ENCODE measurements around the gene LRRC7.

The LRRC7 gene

GRCh38 chr1:69755647-69756046 lies 187.9 kb downstream of the LRRC7 start:
- in situ Hi-C loops (cut with HindIII; ENCODE audit: low sequenced_read_pairs): no loop called here

- in situ Hi-C loops (cut with HindIII; ENCODE audit: low sequenced_read_pairs): no loop called here
These were observed 198.2 kb downstream of the LRRC7 start for GRCh38 chr1:69765951-69766350.

DNA sequence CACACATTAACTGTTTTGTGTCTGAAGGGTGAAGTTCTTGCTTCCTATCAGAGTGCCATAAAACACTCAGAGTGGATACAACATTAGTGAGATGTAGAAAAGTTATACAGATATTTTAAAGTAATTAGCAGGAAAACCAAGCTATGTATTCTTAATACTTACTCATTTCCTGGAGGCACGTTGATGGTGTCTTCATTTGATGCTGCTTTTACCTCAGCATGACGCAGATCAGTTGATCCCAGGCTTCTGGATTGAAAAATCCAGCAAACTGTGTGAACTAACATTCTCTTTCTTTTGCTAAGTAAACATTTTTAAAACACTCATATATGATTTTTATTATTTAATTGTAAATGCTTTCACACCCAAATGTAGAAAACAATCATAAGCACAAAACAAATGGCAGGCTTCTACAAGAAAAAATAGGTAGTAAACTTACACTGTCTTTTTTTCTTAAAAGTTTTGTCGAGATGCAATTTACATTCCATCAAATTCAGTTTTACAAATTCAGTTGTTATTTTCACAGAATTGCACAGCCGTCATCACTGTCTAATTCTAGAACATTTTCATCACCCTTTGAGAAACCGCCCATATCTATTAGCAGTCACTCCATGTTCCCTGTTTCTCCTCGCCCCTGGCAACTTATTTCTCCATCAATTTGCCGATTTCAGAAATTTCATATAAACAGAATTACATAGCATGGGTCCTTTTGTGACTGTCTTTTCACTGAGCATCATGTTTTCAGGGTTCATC lies 198.9 kb downstream of the LRRC7 start:
- in situ Hi-C loops (cut with HindIII; ENCODE audit: low sequenced_read_pairs): no loop called here

DNA sequence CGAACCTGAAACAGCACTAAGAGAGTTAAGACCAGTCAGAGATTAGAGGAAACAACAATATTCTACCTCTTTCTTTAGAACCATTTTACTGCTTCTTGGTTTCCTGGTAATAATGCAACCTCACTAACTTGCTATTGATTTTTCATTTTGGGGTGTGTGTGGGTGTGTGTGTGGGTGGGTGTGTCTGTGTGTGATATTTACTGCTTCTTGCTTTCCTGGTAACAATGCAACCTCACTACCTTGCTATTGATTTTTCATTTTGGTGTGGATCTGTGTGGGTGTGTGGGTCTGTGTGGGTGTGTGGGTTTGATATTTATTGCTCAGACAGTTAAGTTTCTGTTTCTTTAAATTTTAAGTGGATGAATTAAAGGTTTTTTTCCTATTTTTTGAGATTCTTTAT lies 208.8 kb downstream of the LRRC7 start:
- in situ Hi-C loops (cut with HindIII; ENCODE audit: low sequenced_read_pairs): no loop called here

DNA sequence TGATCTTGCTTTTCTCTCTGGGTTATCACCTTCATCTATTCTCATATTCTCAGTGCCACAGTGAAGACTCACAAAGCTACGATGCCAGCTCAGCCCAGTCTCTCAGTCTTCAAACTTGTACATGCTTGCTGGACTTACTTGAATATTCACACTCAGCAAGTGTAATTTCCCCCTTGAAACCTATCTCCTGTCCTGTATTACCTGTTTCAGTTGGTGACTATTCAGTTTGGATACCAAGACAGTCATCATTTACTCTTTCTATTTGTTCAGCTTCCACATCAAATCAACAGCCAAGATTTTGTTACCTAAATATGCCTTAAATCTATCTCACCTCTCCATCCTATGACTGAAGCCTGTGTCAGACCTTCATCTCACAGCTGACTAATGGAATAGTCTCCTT lies 209.7 kb downstream of the LRRC7 start:
- in situ Hi-C loops (cut with HindIII; ENCODE audit: low sequenced_read_pairs): no loop called here

GRCh38 chr1:69777971-69778370 lies 210.2 kb downstream of the LRRC7 start:
- in situ Hi-C loops (cut with HindIII; ENCODE audit: low sequenced_read_pairs): no loop called here

GRCh38 chr1:69787151-69787550 lies 219.4 kb downstream of the LRRC7 start:
- in situ Hi-C loops (cut with HindIII; ENCODE audit: low sequenced_read_pairs): no loop called here

- in situ Hi-C loops (cut with HindIII; ENCODE audit: low sequenced_read_pairs): no loop called here
These were observed 223.6 kb downstream of the LRRC7 start for GRCh38 chr1:69791311-69791710.

GRCh38 chr1:69794831-69795230 lies 227.1 kb downstream of the LRRC7 start:
- in situ Hi-C loops (cut with HindIII; ENCODE audit: low sequenced_read_pairs): no loop called here

- in situ Hi-C loops (cut with HindIII; ENCODE audit: low sequenced_read_pairs): no loop called here
These were observed 247.2 kb downstream of the LRRC7 start for GRCh38 chr1:69814926-69815325.

- in situ Hi-C loops (cut with HindIII; ENCODE audit: low sequenced_read_pairs): no loop called here
These were observed 257.2 kb downstream of the LRRC7 start for GRCh38 chr1:69824932-69825331.

- in situ Hi-C loops (cut with HindIII; ENCODE audit: low sequenced_read_pairs): no loop called here
These were observed 260.0 kb downstream of the LRRC7 start for GRCh38 chr1:69827732-69828131.

GRCh38 chr1:69833536-69833935 lies 265.8 kb downstream of the LRRC7 start:
- in situ Hi-C loops (cut with HindIII; ENCODE audit: low sequenced_read_pairs): no loop called here

DNA sequence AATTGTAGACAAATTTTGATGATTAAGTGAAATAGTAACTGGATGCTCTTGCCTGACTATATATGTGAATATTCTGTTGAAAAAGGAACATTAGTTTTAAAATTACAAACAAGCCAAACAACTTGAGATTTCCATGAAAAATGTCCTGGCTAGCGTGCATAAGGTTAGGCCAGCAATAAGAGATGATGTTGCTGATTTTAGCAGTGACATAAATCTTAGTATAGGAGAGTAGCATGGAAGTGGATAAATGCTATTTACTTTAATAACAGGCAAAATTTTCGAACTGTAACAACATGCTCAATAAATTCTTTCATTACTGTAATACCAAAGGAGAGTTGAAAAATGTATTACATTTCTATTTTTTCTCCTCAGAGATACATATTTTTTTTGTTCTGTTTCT lies 266.6 kb downstream of the LRRC7 start:
- in situ Hi-C loops (cut with HindIII; ENCODE audit: low sequenced_read_pairs): no loop called here

DNA sequence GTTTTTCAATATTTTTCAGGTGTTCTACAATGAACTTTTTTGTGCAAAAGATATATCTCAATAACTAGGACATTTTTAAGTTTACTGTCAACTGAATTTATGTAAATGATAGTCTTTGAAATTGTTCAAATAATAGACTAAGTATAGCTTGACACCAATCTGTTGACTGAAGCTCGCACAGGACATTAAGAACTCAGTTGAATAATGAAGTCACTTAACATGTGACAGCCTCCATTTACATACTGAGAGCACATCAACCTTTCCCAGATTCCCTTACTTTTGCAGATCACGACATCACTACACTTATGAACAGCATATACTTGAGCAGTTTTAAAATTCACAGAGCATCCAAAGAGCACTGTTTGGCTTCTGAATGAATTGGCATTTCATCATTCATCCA lies 268.2 kb downstream of the LRRC7 start:
- in situ Hi-C loops (cut with HindIII; ENCODE audit: low sequenced_read_pairs): no loop called here

DNA sequence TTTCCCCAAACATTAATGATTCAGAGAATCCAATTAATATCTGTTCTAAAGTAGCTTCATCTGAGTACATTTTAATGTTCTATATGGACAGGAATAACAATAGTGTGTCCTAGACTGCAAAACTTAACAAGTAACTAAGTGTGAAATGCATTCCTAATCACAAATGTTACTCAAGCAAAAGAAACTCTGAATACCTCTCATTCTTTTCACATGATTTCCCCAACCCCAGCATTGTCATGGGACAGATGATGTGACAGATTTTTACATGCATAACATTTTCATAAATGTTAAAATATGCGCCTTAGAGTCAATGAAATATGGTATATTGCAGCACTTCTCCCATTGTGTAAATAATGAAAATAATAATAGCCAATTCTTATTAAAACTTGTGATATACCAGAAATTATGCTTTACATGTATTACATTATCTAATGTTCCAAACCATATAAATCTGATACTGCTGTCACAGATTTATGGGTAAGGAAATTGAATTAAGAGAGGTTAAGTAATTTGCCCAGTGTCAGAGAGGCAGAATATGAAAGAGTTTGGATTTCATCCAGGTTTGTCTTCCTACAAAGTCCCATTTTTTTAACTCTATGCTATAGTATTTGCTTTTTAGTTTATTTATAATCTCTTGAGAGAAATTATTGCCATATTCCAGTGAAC lies 269.4 kb downstream of the LRRC7 start:
- in situ Hi-C loops (cut with HindIII; ENCODE audit: low sequenced_read_pairs): no loop called here

GRCh38 chr1:69842326-69842725 lies 274.6 kb downstream of the LRRC7 start:
- in situ Hi-C loops (cut with HindIII; ENCODE audit: low sequenced_read_pairs): no loop called here

GRCh38 chr1:69845655-69846054 lies 277.9 kb downstream of the LRRC7 start:
- in situ Hi-C loops (cut with HindIII; ENCODE audit: low sequenced_read_pairs): no loop called here

GRCh38 chr1:69846267-69846666 lies 278.5 kb downstream of the LRRC7 start:
- in situ Hi-C loops (cut with HindIII; ENCODE audit: low sequenced_read_pairs): no loop called here

DNA sequence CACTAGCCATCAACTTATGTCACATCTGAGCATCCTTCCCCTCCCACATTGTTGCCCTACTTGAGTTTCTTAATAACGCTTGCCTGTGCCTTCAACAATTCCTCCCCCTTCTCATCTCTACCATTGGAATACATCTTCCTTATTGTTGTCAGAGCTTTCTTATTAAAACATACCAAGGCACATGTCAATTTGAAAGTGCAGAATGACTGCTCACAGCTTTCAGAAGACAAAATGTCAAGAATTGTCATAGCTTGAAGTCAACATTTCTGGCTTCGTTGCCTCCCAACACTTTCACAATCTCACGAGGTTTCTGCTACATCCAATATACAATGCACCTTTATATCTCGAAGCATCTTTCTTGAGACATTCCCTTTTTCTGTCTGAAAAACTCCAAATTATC lies 279.9 kb downstream of the LRRC7 start:
- in situ Hi-C loops (cut with HindIII; ENCODE audit: low sequenced_read_pairs): no loop called here

DNA sequence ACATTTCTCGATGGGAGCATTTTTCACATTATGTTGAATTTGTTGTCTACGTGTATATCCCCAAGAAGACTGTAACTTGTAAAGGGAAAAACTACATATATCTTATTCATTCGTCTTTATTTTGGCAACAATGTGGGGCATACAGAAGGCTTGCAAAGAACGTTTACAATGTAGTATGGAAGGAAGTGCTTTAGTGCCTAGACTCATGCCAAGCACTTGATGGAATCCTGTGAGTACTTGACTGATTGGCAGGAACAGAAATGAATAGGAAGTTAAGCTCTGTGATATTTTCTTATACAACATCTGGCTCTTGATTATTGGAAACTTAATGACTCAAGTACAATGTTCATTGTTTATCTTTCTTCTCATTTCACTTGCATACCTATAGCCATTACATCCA lies 284.4 kb downstream of the LRRC7 start:
- in situ Hi-C loops (cut with HindIII; ENCODE audit: low sequenced_read_pairs): no loop called here

GRCh38 chr1:69852706-69853105 lies 285.0 kb downstream of the LRRC7 start:
- in situ Hi-C loops (cut with HindIII; ENCODE audit: low sequenced_read_pairs): no loop called here

DNA sequence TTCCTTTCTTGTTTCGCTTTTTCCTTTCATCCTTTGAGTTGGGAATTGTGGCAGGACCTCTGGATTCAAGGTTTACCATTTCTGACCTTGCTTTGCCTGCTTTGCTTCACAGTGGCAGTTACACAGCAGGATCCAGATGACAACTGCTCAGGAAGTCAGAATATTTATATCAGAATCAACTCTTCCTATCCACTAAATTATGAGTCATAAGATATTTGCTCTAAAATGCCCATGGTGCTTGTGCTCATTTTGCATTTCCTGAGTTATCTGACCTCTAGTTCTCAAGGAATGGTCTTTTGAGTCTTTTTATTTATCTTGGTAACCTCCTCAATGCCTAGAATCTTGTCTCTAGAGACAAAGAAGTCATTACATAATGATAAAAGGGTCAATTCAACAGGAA lies 290.8 kb downstream of the LRRC7 start:
- in situ Hi-C loops (cut with HindIII; ENCODE audit: low sequenced_read_pairs): no loop called here
